Measurements from ENCODE around the gene KIF7.

The KIF7 gene

DNA sequence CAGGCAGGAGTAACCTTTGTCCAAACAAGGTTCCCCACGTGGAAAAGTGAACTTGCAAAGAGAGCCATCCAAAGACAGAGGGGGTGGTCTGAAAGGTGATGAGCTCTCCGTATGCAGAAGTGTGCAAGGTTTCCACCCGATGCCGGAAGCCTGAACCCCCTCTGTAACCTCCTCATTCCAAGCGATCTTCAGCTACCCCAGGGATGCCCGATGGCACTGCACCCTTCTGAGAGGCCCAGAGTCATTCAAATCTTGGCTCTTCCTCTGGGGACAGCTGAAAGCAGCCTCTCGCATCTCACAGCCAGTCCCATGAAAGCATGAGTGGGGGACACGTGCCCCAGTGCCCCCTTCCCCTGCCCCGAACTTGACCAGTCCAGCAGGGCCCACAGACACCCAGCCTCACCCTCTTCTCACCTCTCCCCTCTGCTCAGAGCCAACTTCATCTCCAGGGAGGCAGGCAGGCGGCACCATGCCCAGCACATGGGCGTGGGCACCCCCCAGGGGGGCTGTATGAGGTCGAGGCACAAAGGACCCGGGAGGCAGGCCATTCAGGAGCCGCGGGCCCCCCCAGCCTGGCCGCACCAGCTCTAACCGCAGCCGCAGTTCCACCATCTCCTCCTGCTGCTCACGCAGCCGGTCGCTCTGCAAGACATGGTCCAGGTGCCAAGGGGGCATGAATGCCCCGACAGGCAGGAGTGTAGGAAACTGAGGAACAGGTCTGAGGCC, 8.7 kb downstream of the KIF7 start:
- DNase-seq, result no peak

DNA sequence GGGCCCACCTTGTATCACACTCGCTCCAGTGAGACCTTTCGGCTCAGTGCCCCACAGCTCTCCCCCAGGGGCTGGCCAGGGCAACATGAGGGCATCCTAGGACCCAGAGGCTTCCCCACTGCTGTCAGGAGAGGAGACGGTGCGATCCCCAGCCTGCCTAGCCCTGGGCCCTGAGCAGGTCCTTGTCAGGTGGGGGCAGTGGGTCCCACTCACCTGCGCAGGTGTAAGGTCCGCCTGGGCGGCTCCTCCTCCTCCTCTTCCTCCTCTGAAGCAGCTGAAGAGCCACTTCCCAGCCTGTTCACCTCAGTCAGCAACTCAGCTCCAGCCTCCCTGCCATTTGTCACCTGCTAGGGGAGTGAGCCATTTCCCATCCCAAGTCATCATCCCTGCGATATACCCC, 9.6 kb downstream of the KIF7 start:
- DNase-seq, result no peak

DNA sequence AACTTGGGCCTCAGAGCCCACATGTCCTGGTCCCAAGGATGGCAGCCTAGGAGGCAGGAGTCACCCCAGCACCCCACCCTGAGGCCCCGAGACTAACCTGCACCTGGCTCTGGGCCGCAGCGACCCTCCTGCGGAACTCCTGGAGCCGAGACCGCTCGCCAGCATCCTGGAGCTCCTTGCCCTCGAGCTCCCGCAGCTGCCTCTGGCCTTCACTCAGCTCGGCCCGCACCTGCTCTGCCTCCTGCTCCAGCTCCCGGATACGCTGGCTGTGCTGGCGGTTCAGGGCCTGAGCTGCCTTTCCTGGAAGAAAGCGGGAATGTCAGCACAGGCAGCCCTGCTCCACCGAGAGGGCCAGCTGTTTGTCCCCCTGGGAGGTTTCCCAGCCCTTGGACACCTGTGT, 13.2 kb downstream of the KIF7 start:
- no peak for DNase-seq

- no peak for DNase-seq
Observed at GRCh38 chr15:89641053-89641452, 14.2 kb downstream of the KIF7 start.

- no peak for DNase-seq
Observed at GRCh38 chr15:89640245-89640644, 15.0 kb downstream of the KIF7 start.

GRCh38 chr15:89633585-89633984, 21.7 kb downstream of the KIF7 start:
- DNase-seq, result no peak

- no peak for DNase-seq
Observed at GRCh38 chr15:89632563-89633430, 22.5 kb downstream of the KIF7 start.

GRCh38 chr15:89631902-89632264, 23.4 kb downstream of the KIF7 start:
- DNase-seq, result no peak

DNA sequence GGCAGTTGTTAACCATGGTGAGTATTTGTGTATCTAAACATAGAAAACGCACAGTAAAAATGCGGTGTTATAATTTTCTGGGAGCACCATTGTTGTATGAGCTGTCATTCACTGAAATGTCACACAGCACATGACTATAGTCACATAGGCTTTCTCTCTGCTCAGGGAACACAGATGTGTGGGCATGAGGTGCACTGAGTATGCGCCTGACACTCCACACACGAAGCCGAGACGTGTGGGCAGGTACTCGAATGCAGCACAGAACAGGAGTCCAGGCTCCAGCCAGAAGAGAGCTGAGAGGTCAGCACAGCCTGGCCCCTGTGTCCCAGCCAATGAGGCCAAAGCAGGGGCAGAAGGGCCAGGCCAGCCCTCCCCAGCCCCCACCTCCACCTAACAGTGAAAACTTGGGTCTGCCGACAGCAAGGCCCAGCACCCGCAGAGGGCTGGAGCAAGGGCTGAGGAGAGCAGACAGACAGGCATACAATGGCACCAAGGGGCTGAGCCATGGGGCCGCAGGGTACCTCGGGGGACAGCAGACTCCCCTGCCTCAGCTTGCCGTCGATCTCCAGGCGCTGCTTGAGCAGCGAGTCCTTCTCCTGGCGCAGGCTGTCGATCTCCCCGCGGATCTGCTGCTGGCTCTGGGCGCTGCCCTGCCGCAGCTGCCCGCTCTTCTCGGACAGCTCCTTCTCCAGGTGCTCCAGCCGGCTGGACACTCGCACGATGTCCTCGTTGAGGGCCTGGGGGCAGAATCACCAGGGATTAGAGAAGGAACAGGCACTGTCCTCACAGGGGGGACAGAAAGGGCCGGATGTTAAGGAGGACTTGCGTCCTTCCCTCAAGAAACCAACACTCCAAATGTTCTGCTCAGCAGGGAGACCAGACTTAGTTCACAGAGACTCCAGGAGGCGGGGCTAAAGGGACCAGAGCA, 24.0 kb downstream of the KIF7 start:
- no peak for DNase-seq

- no peak for DNase-seq
Observed at GRCh38 chr15:89630260-89630659, 25.0 kb downstream of the KIF7 start.

- no peak for DNase-seq
Observed at GRCh38 chr15:89629829-89630228, 25.4 kb downstream of the KIF7 start.

DNA sequence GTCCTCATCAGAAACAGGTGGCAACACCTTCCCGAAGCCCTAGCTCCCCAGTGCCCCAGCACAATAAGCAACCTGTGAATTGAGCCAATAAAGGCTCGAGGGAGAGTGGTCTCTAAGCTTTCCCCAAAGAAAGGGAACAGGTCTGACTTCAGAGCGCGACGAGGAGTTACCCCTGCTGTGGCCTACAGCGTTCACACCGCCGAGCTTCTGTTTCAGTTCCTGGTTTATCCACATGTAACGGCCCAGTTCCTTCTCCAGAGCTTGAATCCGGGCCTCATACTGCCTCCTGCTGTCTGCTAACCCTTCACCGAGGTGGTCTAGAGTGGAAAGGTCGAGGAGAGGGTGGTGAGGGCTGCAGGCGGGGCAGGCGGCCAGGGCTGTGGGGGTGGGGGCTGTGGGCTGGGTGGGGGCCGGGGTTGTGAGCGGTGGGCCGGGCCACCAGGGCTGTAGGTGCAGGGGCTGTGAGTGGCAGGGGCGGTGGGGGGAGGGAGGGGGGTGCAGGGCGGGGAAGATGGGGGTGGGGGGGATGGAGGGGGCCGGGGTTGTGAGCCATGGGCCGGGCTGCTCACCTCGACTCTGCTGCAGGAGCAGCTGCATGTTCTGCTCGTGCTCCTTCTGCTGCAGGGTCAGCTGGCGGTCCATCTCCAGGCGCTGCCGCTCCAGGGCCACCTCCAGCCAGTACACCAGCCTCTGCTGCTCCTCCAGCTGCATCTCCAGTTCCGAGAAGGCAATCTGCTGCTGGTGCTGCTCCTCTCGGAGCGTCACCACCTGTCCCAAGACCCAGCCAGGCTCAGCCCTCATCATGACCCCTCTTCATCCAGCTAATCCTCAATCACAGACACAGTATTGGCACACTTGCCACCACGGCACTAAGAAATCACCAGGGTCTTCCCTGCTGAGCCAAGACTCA, 26.2 kb downstream of the KIF7 start:
- DNase-seq, result no peak

DNA sequence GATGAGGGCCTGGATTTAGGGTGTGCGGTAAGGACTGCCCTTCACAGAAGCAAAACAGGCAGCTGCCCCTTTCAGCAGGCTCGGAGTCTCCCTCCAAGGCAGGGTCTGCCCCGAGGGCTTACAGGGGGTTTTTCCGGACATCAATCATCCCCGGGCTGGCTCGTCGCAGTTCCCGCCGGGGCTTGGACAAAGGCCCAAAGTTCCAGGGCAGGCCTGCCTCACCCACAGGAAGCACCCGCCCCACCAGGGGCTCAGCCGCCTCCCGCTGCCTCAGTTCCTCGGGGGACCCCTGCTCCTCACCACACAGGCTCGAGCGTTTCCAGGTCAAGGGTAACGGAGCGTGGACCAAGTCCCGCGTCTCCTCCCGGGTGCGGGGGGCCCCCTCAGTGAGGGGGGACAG, 27.0 kb downstream of the KIF7 start:
- DNase-seq, result no peak

- DNase-seq, result no peak
Observed at GRCh38 chr15:89627256-89627970, 27.9 kb downstream of the KIF7 start.

GRCh38 chr15:89625716-89626115, 29.6 kb downstream of the KIF7 start:
- no peak for DNase-seq

DNA sequence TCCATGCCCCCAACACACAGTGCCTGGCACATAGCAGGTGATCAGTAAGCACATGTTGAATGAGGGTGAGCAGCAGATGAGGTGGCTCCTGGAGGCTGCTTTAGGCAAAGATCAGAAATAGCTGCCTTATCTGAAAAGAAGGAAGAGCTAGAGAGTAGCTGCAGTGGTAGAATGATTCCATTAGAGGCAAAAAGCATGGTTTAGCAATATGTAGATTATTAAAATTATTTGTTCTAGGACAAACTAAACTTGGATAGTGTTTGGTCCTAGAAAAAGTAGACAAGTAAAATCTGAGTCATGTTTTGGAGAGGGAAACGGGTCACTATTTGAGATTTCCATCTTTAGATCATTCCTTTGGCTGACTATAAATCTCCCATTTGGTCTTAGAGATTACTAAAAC, 32.1 kb downstream of the KIF7 start:
- no peak for DNase-seq

- DNase-seq, result no peak
Observed at GRCh38 chr15:89621547-89621946, 33.7 kb downstream of the KIF7 start.

- DNase-seq, result no peak
Observed at GRCh38 chr15:89616228-89616627, 39.0 kb downstream of the KIF7 start.

DNA sequence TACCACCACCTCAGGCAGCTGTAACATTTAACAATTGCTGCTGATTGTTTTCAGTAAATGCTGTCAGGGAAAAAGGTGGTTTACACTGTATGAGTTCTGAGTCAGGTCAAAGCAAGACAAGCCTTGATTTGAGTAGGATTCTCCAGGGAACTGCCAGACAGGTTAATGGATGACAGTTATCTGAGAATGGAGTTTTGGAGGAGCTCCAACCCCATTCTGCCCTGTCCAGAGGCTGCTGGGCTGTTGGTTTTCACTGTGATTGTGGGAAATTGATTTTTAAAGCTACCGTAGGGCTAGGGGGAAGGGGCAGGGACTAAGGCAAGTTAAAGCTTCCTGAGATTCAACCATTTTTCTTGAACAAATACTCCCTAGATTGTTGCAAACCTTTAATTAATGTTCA, 40.1 kb downstream of the KIF7 start:
- DNase-seq, result no peak

DNA sequence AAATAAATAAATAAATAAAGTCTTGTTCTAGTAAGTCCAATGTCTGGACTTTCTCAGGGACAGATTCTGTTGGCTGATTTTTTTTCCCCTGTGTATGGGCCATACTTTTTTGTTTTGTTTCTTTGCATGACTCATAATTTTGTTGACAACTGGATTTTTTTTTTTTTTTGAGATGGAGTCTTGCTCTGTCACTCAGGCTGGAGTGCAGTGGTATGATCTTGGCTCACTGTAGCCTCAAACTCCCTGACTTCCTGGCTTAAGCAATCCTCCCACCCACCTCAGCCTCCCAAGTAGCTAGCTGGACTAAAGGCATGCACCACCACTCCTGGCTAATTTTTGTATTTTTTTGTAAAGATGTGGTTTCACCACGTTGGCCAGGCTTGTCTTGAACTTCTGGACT, 41.1 kb downstream of the KIF7 start:
- no peak for DNase-seq

DNA sequence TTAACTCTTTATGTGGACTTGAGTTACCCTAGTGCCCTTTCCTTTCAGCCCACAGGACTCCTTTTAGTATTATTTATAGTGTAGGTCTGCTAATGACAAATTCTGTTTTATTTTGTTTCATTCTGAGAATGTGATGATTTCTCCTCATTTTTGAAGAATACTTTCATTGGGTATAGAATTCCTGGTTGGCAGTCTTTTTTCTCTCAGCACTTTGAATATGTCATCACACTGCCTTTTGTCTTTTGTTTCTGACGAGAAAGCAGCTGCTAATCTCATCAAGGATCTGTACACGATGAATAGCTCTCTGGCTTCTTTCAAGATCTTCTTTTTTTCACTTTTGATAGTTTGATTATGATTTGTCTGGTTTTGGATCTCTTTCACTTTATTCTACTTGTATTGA, 42.2 kb downstream of the KIF7 start:
- DNase-seq, result no peak

DNA sequence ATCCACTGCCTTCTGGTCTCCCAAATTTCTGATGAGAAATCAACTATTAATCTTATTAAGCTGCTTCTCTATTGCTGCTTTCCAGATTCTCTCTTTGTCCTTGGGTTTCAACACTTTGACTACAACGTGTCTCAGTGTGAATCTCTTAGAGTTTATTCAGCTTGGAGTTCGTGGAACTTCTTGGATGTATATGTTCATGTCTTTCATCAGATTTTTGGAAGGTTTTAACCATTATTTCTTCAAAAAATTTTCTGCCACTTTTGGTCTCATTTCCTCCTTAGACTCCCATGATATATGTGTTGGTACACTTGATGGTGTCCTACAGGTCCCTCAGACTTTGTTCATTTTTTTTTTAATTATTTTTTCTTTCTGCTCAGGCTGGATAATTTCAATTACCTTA, 44.0 kb downstream of the KIF7 start:
- DNase-seq, result no peak
